ENCODE data around the gene KRT37.
"Not testable (repeated sequence)": the region's sequence is repeated elsewhere in the genome, so short reads cannot be mapped to it uniquely, and the experiment has no call there.

The KRT37 gene

DNA sequence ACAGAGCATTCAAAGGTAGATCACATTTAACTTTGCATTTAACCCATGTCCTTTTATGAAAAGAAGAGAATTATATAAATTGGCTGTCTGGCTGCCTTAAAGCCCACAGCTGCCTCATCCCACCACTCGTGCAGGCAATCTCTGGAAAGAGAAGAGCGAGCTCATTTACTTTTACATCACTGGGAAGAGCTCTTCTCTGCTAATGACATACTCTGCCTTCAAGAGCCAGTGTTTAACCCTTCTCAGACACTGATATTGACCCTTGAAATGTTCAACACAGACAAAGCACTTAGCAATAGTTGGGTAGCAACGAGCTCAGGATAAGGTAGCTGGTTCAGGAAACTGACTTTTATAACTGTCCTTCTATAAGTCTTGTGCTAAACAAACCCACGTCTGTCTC is 9.6 kb upstream of the KRT37 start:
- DNase-seq: no peak

GRCh38 chr17:41433586-41433985 is 9.2 kb upstream of the KRT37 start:
- DNase-seq: no peak

- DNase-seq: not testable (repeated sequence)
Observed at GRCh38 chr17:41430376-41430775, 6.0 kb upstream of the KRT37 start.

GRCh38 chr17:41429667-41430066 is 5.3 kb upstream of the KRT37 start:
- DNase-seq: no peak

DNA sequence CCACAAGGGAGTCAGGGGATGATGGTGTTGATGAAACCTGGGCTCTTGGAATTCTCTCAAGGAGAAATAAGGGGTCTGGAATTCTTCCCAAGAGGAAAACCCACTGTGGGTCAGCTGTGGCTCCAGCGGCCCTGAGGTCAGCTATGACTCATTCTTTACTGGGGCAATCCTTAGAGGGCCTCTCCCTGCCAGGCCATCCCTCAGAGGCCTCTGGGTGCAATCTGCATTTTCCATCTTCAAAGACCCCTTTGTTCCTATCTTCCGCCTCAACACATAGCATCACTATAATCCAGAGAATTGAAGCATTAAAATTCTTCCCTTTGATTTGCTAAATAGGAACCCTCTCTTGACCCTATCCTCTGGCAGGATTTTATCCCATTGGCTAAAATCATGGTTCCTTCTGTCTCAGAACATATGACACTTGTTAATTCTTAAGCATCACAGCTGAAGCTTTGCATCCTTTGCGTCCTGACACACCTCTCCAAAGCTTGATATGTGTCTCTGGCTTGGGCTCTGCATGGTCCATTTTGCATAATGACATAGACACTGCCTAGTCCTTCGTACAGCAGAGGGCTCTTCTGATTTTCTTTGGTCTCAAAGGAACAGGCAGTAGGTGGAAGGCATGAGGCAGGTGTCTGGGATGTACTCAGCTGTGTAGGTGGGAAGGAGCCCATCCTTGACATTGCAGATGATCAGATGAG is 4.4 kb upstream of the KRT37 start:
- DNase-seq: no peak

DNA sequence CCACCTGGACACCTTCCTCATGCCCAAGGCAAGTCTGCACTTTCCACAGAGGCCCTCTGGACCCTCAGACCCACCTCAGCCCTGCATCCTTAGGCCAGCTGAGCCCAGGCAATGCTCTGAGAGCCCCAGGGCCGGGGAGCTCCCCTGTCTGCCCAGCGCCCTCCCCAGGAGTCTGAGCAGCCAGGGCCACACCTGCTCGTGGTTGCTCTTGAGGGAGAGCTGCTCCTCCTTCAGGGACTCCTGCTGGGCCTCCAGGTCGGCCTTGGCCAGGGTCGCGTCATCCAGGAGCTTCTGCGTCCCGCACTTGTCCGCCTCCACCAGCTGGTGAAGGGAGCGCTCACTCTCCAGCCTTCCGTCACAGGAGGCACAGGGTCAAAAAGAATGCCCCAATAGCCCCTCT is 1.8 kb downstream of the KRT37 start:
- DNase-seq: not testable (repeated sequence)

GRCh38 chr17:41421617-41422016 is 2.8 kb downstream of the KRT37 start:
- no peak for DNase-seq

- DNase-seq: no peak
Observed at GRCh38 chr17:41421116-41421515, 3.3 kb downstream of the KRT37 start.

DNA sequence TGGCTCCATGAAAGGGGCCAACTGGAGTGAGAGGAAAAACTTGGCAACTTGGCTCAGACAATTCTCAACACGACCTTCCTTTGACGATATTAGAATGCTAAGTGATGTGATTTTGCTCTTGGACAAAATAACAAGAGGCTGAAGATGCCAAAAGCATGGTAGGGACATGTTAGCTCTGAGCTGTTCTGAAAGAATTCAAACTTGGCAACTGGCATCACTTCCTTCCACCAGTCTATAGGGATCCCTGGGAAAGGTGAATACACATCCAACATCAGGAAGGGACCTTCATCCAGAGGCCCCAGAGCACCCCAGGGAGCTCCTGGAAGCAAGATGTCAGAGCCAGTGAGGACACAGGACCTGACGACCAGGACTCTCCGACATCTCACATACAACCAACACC is 4.3 kb downstream of the KRT37 start:
- DNase-seq: no peak

DNA sequence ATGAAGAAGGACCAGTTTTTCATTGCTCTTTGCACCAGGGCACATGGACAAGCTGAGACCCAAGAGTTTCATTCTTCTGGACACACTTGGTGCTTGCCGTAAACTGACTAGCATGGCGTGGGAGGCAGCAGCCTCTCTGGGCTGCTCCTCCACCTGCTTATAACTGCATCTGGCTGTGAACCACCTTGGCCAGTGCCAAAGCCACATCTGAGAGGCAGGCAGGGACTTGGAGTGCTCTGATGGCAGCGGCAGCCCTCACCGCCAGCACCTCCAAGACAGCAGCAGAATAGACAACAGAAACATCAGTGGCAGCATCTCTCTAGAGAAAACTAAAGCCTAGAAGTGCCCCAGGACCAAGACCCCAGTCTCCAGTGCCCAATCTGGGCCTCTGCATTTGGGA is 4.7 kb downstream of the KRT37 start:
- no peak for DNase-seq

GRCh38 chr17:41418116-41418860 is 6.1 kb downstream of the KRT37 start:
- DNase-seq: no peak

DNA sequence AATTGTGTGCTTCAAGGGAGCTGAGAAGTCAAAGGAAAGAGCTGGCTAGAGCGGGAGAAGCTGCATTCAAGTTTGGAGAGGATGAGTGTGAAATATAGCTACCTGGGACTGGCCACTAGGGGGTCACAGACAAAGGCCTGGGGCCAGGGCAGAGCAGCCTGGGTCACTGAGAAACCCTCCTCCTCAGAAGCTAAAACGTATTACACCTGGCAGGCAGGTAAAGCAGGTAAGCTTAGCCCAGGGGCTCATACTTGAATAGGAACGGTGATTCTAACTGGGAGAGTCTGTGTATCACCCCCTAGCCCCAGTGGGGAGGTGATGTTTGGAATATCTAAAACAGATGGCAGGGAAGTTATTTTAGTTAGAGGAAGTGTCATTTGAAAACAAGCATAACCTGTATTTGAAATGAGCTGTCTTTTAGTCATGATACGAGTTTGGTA is 6.8 kb downstream of the KRT37 start:
- no peak for DNase-seq

- DNase-seq: no peak
Observed at GRCh38 chr17:41417127-41417526, 7.3 kb downstream of the KRT37 start.

- no peak for DNase-seq
Observed at GRCh38 chr17:41416479-41416878, 7.9 kb downstream of the KRT37 start.

DNA sequence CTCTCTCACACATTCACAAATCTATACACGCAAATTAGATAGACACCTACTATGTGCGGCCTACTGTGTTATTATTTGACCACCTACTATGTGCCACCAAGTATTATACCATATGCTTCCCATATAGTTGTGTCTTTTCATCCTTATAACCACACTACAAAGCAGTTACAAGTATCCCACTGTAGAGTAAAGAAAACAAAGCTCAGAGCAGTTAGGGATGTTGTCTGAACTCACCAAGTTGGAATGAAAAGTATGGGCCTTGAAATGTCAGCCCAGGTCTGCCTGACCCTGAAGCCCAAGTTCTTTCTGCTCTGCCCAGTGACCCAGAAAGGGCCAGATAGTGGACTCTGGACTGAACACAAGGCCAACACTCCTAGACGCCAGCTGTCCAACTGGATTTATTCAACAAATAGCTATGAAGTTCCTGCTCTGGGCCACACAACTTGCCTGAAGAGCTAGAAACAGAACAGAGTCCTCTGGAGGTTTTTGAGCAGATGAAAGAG is 8.5 kb downstream of the KRT37 start:
- DNase-seq: no peak

GRCh38 chr17:41415411-41415810 is 9.0 kb downstream of the KRT37 start:
- no peak for DNase-seq

GRCh38 chr17:41413982-41414381 is 10.4 kb downstream of the KRT37 start:
- no peak for DNase-seq

GRCh38 chr17:41413353-41413957 is 10.9 kb downstream of the KRT37 start:
- no peak for DNase-seq

DNA sequence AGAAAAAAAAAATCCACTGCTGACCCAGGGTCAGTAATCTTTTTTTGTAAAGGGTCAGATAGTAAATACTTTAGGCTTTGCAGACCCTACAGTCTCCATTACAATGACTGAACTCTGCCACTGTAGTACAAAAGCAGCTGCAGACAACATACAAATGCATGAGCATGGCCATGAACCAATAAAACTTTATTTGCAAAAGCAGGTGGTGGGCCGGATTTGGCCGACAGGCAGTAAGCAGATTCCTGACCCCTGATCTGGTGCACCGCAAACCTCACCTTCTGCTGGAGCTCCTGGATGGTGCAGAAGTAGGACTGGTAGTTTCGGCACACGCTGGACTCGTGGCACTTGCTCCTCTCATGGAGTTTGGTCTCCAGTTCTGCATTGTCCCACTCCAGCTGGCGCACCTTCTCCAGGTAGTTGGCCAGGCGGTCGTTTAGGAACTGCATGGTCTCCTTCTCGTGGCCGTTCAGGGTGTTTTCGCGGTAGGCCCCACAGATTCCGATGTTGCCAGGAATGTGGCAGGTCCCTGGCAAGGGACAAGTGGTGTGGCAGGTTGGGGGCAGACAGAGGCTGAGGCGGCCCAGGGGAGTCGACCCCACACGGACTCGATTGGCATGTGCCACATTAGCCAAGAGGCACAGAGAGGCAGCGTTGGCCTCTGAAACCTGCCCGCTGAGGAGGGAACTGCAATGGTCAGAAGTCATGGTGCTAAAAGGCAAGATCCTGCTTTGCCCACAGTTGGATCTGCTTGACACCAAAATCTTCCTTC is 13.1 kb downstream of the KRT37 start:
- DNase-seq: no peak

DNA sequence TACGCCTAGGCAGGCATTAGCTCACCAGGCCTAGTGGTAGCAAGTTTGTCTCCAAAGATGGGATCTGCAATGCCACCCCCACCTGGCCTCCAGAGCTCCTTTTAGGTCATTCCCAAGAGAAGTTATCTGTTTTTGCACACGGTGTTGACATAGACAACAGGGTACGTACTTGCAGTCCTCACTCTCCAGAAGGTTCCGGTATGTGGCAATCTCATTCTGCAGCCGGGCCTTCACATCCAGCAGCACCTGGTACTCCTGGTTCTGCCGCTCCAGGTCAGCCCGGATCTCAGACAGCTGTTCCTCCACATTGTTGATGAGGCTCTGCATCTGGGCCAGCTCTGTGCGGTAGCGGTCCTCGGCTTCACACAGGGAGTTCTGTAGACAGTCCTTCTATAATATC is 17.2 kb downstream of the KRT37 start:
- DNase-seq: no peak

- DNase-seq: no peak
Observed at GRCh38 chr17:41406205-41406604, 18.2 kb downstream of the KRT37 start.

- peak; percentile 61 for DNase-seq
Observed at GRCh38 chr17:41404024-41404671, 20.2 kb downstream of the KRT37 start.
